Measurements from ENCODE around the gene CAMK1D.

CAMK1D gene

DNA sequence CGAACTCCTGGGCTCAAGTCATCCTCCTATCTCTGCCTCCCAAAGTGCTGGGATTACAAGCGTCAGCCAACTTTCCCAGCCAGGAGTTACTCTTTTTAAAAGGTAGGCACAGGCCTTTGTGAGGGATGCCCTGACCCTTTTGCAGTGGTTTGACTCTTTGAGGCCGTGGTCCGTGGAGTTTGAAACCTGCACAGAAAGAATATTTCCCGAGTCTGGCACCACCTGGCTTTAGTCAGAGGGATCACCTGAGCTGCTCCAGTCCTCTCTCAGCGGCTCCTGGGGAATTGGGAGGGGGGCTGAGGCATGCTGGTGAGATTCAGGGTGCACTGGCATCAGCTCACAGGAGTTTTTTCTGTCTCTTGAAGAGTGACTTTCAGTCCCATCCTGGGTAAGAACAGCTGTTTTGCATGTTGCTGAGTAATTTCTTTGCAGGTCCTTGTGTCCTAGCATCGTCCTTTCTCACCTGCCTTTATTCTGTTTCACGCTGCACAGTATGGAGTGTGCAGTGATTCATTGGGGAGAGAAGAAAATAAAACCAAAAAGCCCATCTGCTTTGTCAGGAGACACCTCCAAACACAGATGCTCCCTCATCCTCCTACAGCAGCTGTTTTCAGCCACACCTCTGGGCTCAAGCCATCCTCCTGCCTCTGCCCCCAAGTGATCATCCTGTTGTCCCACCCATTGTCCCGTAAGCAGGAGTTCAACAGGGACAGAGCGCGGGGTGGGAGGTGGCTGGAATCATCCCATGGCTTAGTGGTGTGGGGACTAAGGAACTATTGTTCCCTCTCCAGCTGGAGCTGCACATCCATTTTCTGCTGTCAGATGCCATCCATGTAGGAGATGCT is 284.7 kb downstream of the CAMK1D start:
- no peak for DNase-seq

DNA sequence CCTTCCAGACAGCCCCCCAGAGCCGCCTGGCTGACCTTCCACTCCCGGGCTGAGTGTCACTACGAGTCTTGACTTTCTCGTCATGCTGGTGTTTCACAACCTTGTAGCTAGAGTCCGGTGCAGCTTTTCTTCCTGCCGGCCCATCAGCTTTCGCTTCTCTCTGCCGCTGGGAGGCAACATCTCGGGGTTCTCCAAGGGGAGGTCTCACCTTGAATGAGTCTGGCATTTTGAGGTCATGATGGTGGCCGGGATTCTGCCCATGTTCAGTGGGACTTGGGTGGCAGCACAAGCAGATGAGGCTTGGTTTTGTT is 285.2 kb downstream of the CAMK1D start:
- DNase-seq: no peak

DNA sequence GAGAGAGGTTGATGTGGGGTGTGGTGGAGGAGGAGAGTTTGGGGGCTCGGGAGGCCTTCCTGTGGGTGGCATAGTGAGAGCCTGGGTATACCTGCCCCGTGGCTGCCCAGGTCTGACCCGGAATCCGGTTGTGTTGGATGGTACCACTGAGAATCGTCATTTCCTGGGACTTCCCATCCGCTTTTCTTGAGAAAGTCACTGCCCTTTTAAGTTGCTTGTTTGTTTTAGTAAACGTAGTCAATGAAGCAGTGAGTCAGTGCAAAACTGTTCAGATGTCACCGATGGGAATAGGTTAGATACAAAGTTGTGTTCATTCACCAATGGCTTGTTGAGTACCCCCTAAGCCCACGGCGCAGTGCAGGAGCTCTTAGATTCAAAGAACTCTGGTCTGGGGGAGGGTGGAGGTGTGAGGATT is 285.8 kb downstream of the CAMK1D start:
- DNase-seq: no peak

DNA sequence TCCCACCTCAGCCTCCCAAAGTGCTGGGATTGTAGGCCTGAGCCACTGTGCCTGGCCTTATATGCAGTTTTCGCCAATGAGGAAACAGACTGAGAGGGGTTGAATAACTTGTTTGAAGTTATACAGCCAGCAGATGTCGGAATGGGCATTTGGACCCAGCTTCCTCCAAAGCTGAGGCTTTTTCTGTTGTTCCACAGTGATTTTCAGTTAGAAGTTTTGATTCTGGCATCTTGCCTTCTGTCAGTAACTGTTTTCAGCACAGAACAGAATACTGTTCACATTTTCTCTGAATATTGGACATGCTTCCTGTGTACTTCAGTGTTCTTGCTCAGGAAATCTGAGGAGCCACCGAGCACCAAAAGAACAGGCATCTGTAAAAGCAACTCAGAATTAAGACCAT is 287.2 kb downstream of the CAMK1D start:
- DNase-seq: no peak

DNA sequence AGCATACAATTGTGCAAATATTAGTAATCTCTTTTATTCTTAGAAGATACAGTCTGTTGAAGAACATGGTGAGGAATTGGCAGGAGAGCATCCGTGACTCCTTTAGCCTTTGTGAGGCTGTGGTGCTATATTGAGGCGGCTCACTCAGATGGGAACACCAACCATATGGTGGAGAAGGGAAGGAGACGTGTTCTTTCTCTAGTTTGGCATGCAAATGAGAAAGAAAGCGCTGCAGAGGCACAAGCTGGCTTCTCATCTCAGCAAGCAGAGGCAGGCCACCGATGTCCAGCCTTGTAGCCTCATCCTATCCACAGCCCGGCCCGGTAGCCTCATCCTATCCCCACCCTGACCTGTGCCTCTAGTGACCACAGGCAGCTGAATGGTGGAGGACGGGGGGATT is 288.3 kb downstream of the CAMK1D start:
- no peak for DNase-seq

DNA sequence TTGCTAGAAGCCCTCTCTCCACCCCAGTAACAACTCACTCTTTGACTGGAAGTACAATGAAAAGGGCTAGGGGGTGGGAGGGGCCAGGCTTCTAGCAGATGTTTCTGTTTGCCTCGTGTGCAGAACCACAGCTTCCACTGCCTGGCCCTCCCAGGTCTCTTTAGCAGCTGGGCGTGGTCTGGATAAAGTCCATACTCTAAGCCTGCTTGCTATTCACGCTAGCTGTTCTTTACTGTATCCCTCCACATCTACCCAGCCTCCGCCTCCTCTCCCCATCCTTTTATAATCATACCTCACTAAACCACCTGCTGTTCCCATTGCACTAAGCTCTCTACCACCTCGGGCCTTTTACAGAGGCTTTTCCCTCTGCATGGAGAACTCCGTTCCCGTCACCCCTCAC is 288.8 kb downstream of the CAMK1D start:
- DNase-seq: no peak

DNA sequence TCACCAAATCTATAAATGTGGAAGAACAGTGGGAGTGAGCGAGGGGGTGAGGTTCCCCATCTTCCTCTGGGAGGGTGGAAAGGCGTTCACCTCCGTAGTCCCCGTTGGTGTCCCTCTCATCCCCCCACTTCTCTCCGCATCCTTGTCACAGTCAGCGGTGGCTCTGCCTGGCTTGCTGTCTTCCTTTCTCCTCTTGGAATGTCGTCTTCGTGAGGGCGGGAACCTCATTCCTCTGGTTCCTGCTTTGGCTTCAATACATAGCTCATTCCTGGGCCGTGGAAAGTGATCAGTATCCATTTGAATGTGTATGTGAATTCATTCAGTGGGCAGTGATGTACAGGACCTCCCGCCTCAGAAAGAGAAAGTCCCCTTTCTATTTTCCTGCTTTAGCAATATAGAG is 289.4 kb downstream of the CAMK1D start:
- no peak for DNase-seq

DNA sequence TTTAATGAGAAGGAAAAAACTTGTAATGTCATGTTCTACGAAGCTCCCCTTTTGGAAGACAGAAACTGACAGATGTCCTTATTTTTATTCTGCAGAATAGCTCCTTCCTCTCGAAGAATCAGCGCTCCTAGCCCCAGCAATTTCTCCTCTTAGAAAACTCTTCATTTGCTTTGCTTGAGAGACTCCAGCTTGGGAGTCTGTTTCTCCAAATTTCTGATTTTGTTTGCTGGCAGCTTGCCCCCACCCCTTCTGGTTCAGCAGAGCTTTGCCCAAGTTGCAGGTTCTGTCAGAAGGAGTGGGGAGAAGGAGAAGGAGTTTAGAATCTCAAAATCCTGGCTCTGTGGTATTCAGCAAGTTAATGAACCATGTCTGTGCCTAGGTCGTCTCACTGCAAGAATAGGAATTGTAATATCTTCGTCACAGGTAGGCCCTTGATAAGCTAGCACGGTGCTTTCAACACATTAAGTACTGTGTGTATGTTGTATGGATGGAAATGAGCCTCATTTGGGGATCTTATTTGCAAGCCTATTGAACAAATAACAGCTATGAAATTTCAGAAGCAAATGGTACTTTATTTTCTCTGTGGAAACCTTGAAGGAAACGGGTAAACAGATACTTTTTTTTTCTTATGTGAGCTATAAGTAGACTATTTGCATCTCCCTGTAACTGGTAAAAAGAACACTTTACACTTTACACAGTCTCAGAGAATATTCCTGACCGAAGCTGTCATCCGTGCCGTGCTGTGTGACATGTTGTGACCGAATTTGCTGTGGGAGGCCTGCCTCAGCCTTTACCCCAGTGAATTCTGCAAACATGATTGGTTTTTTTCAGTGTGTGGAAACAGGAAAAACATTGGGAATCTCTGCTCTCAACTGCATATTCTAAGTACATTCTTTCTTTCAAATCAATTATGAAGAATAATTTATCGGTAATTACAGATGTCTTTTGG is 290.9 kb downstream of the CAMK1D start:
- no peak for DNase-seq

DNA sequence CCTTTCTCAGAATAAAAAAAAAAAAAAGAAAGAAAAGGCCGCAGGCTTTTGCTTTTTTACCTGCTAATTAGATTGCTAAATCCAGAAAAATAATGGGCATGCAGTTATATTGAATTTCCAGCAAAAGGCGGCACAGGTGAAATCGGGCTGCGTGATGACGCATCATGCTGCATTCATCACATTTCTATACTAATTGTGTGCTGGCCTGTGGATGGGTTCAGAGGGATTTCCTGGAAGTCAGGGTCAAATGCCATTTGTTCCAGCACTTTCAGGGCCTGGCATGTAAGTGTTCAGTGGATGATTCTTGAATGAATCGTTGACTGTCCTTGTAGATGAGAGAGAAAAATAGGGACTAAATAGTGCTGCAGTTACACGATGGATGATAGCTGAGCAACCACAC is 292.7 kb downstream of the CAMK1D start:
- no peak for DNase-seq

DNA sequence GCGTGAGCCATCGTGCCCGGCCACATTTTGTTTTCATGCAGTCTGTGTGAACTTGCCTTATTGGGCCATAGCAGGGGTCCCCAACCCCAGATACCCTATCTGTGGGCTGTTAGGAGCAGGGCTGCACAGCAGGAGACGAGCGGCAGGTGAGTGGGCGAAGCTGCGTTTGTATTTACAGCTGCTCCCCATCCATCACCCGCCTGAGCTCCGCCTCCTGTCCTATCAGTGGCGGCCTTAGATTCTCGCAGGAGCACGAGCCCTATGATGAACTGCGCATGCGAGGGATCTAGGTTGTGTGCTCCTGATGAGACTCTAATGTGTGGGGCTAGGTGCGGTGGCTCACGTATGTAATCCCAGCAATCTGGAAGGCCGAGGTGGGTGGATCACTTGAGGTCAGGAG is 293.9 kb downstream of the CAMK1D start:
- no peak for DNase-seq

DNA sequence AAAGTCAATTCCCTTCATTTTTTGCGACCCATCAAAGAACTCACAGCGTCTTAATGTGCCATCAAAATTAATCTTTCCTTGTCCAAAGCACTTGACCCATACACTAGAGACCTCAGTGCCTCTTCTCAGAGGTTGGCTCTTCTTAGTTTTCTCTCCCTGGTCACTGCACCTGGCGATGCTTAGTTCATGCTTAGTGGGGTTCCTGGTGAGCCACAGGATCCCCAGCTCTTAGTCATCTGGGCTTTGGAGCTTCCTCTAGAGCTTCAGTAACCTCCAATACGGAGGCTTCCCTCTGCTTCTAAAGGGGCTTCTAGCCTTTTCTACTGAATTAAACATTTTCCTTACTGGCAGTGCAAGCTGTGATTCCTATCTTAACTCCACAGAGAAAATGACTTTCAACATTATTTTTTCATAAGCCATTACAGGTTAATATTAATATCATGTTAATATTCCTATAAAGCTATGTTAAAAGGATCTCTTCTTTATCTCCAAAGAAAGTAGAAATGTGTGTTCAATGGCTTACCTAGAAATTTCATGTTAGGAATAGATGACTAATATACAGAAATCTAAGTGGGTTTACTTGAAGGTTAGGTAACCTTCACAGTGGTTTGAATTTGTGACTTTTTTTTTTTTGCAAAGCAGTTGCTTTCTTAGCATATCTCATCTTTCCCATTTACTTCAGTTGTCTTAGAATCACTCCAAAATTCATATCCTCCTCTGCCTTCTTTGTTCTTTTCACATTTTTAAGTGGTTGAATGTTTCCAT is 295.2 kb downstream of the CAMK1D start:
- no peak for DNase-seq

DNA sequence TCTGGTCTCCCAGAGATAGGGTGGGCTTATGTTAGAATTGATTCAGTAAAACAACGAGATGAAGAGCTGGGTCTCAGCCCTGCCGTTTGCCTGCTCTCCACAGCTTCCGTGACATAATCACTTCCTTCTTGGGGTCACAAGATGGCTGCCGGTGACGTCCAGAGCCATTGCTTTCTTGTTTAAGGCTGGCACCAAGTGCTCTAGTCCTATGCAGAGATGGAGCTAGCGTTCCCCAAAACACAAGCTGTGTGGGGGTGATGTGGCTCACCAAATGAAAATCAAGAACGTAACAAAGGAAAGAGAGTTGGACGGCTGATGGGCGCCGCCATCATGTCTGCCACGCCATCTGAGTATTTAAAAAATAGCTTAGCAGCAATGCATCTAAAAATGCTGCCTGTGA is 296.1 kb downstream of the CAMK1D start:
- DNase-seq: no peak

DNA sequence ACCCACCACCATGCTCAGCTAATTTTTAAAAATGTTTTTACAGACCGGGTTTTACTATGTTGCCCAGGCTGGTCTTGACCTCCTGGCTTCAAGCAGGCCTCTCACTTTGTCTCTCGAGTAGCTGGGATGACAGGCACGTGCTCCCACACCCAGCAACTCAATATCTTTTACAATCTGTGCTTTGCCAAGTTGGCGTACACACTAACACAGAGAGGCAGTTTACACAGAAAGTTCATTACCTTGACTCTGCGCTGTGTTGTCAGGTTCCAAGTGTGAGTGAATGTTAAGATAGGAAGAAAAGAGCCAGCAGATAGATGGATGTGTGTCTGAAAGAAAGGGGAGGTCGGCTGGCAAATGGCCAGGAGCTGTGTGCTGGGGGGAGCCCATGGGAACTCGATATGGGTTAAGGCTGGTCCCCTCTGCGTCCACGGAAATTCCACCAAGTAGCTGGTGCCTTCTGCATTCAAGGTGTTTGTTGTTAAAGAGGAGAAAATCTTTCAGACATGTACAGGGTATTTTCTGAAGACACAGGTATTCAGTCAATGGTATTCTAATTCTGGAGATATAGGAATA is 299.8 kb downstream of the CAMK1D start:
- DNase-seq: no peak

DNA sequence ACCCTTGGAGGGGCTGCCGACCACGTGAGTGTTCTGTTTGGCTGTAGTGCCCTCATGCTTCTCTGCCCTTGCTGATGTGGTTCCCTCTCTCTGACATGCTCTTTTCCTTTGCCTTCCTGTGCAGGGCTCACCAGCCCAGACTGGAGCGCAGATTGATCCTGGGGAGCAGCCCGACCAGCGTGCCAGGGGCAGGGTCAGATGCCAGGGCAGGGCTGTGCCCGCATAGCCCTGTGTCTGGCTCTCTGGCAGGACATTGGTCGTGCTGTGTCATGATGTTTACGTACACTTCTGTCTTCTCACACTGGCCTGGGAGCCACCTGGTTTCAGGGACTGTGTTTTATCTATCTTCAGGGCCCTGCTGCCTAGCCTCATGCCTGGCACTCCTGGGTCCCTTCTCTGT is 300.8 kb downstream of the CAMK1D start:
- DNase-seq: no peak

DNA sequence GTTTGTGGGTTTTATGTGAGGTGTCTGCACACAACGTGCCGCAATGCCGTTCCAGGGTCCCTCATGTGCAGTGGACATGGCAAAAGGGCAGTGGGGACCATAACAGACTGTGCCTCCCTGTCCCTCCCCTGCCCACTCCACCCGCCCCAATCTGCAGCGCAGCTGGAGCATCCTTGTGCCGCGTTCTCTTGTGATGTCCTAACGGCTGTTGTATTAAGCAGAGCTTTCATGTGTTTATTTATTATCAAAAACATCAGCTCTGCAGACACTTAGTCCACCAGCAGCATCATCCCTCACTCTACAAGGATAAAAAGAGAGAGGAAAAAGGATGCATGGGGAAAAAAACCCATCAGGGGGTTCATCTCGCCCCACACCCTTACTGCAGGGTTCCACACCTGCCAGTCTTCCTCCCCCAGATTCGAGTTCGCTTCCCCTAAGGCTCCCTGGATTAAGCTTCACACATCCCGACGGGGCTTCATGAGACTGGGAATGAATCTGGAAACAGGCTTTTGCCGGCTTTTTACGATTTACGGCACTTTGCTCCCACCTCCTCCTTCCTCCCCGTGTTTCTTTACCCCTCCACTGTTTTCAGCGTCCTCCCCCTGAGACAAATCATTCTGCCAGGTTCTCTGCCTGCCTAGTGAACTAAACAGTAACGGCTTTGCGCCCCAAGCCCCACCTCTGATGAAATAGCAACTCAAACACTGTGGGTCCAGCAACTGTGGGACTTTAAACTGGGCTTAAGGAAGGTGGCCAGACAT is 301.4 kb downstream of the CAMK1D start:
- no peak for DNase-seq

DNA sequence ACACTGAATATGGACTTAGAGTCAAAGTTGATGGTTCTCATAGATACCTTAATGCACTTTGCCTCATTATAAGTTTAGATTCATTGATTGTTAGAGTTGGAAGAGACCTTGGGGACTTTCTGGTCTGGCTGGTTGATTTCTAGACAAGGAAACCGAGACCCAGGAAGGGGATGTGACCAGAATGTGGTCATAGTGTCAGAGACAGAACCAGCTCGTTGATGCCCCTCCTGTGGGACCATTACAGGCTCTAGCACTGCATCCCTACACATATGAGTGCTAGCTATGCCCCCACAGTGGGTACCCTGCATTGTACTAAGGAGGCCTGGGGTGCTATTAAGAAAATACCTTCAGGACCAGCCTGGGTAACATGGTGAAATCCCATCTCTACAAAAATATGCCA is 306.6 kb downstream of the CAMK1D start:
- no peak for DNase-seq

DNA sequence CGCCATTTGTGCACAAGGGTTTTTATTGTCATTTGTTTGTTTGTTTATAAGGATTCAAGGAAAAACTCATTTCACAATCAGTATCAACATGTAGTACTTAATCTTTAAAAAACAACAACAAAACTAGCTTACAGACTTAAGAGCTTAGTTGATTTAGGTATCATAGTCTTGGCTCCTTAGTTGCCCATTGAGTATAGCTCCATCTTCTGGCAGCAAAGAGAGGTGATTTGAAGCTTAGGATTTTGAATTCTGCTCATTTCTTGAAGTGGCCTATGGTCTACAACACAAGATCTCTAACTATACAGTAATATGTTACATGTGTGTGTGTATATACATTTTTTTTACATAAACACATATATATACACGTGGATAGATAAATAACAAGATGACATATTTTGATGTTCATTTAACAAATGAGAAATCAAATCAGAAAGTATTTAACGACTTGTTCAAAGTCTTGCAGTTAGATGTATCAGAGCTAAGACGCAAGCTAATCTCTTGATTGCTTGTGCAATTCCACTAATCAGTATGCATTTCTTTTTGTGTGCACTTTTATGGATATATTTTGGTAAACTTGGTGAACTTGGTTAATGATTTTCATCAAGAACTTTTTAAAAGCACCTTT is 307.3 kb downstream of the CAMK1D start:
- no peak for DNase-seq

DNA sequence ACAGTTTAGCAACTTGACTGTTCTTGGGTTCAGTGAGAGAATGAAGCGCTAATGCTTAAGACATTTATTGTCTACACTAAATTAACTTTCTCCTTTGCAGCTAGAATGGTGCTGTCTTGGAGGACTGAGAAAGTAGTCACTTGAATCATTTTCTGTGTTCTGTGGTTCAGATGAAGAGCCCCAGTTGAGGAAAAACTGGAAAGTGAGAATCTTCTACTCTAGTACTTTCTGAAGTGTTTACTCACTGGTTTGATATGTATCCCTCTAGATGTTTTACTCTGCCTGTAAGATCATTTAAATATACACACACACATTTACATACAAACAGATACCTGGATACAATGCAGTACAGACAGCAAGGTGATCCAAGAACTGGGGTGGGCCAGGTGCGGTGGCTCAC is 308.1 kb downstream of the CAMK1D start:
- no peak for DNase-seq

DNA sequence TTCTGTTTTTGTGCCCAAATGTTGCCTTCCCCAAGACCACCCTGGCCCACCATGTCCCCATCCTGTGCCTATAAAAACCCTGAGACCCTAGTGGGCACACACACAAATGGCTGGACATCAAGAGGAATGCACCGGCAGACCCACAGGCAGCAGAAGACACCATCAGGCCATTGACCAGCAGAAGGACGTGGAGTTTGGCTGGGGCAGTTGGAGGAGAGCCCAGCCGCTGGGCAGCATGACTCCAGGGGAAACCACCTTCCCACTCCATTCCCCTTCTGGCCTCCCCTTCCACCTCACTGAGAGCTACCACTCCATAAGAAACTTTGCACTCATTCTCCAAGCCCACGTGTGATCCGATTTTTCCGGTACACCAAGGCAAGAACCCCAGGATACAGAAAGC is 309.2 kb downstream of the CAMK1D start:
- DNase-seq: no peak

DNA sequence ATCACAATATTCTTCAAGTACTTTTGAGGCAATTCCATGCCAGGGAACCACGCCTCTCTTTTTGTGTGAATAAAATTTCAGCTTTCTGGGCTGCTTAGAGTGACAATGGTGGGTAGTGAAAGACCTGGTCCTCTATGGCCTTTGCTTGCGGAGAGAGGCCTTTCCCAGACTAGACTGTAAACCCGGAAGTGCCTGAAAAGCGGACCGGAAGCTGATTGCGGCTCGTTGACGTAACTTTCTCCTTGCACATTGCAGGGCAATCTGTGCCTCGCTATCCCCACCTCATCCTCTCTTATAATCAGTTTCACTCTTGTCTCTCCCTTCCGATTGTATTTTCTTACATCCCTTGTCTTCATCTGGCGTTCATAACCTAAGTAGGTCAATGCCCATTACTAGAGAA is 310.4 kb downstream of the CAMK1D start:
- DNase-seq: no peak

DNA sequence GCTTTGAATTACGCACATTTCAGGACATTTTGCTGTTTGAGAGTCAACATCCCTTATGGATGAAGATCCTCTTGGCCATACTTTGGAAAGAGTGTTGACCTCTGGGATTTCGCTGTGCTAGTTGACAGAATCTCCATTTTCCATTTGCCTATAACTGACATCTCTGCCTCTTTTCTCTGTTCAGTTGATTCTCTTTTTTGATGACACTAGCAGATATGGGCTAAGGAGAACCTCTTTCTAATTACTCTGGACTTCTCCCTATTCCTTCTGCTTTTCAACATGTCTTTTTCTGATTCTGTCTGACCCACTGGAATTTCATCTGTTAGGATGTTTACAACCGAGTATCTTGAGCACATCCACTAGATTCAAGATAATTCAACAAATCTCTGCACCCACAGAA is 311.5 kb downstream of the CAMK1D start:
- no peak for DNase-seq

DNA sequence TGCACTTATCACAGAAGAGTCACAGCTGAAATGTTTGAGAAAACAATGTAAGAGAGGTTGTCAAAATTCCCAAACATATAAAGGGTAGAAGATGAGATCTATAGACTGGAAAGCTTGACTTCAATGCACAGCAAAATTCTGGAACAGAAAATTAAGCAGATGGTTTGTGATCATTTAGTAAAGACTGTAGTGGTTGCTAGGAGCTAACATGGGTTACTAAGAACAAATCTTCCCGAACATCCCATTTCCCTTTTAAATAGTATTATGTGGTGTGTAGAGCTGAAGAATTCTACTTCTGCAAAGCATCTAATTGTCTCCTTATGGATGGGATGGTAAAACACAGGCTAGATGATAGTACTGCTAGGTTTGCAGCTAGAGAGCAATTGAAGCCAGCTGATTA is 312.3 kb downstream of the CAMK1D start:
- no peak for DNase-seq

Data from effector CD8-positive, alpha-beta T cell (primary cell).